ENCODE measurements around the gene CHPF2.

DNA sequence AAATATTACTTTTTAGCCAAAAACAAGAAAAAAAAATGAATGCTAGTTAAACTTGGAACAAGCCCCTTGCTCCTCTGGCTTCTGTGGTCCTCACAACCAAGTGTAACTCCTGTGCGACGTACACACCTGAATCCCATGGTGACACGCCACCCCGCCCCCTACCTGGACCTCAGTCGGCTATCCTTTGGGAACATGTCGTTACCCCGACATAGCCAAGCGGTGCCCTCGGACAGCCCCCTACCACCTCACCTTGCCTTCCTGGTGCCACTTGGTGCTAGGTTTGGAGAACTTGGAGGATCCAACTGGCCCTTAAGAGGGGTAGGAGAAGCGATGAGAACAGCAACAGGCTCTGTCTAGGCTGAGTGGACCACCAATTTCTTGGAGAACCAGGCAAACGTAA lies 28.2 kb downstream of the CHPF2 start:
- TF ChIP-seq POLR2A (IDR thresholded peaks at IDR 0.05) = no peak
- TF ChIP-seq, protein P1, sequence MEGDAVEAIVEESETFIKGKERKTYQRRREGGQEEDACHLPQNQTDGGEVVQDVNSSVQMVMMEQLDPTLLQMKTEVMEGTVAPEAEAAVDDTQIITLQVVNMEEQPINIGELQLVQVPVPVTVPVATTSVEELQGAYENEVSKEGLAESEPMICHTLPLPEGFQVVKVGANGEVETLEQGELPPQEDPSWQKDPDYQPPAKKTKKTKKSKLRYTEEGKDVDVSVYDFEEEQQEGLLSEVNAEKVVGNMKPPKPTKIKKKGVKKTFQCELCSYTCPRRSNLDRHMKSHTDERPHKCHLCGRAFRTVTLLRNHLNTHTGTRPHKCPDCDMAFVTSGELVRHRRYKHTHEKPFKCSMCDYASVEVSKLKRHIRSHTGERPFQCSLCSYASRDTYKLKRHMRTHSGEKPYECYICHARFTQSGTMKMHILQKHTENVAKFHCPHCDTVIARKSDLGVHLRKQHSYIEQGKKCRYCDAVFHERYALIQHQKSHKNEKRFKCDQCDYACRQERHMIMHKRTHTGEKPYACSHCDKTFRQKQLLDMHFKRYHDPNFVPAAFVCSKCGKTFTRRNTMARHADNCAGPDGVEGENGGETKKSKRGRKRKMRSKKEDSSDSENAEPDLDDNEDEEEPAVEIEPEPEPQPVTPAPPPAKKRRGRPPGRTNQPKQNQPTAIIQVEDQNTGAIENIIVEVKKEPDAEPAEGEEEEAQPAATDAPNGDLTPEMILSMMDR (IDR thresholded peaks at IDR 0.05) = no peak

Data from testis (tissue), 2 donors.